Caki2 (cell line): ENCODE results near the gene DOCK2. TPM values are rescaled to one million over a fixed set of nuclear protein-coding genes. Genes with fewer than 3 reads are reported as not detected.
"Not testable (repeated sequence)": the region's sequence is repeated elsewhere in the genome, so short reads cannot be mapped to it uniquely, and the experiment has no call there.

Source experiments
- DNase-seq: peaks from one replicate; pipeline ENCODE4 v3.0.0-alpha.2; 2015; ENCODE audit warnings: low read depth
- in situ Hi-C: cut with HindIII; loops from 2 replicates; pipeline ENCODE4 v1.10.0; 2016; ENCODE audit warnings: low sequenced_read_pairs, low pct_unique_long_range_greater_than_20kb, mixed read lengths
- total RNA-seq: library from RNA; depleted of rRNA; stranded (reverse); fragments of >200 nt; shearing (Covaris generic); gene quantifications from 2 replicates; pipeline ENCODE4 v1.2.3, GENCODE V29; 2014; ENCODE audit warnings: low replicate concordance

The DOCK2 gene
- total RNA-seq, 1 experiment from 2014 or later, result 40.4 TPM

- no peak for DNase-seq
- in situ Hi-C loops, result no loop called here
Measured at GRCh38 chr5:169735913-169736312, 98.8 kb downstream of the DOCK2 start.

GRCh38 chr5:169736653-169737052 lies 99.6 kb downstream of the DOCK2 start:
- DNase-seq, result no peak
- in situ Hi-C loops, result no loop called here

DNA sequence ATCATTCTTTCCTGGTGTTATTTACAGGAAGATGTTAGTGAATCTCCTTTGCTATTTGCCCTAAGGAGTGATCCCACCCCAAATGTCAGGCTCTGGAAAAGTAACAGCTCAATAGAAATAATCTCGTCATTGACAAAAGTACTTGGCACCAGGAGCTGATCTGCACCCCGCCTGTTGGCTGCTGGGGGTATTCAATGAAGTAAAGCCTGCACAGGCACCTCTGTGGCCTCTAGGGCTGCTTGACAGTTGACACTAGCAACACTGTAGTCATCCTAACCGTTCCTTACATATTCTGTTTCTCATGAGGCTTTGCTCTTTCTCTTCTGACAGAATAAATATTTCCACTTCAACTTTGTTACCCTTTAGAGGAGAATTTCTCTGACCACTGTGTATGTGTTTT lies 103.4 kb downstream of the DOCK2 start:
- in situ Hi-C loops, result no loop called here
- no peak for DNase-seq

DNA sequence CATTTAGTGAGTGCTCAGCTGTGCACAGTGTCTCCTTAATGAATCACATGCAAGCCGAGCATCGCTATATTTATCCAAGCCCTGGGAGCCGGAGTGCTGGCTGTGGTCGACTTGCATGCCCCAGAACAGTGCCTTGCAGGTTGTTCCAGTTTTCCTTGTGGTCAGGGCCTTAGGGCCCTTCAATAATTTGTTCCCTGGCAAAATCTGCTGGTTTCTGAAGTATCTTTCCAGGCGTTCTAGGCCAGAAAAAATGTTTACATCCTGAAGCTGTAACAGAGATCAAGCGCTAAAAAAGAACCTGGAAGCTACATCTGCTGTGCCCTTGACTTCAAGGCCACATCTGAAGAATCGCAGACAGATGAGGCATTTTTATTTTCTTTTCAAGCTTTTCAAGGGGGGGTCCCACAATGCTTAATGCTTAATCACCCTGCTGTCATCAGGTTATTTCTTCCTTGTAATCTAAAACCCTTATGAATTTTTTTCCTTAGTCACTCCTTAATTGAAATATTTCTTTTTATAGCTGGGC lies 105.8 kb downstream of the DOCK2 start:
- in situ Hi-C loops, result no loop called here
- no peak for DNase-seq

- no peak for DNase-seq
- in situ Hi-C loops, result no loop called here
Measured at GRCh38 chr5:169744336-169744735, 107.3 kb downstream of the DOCK2 start.

DNA sequence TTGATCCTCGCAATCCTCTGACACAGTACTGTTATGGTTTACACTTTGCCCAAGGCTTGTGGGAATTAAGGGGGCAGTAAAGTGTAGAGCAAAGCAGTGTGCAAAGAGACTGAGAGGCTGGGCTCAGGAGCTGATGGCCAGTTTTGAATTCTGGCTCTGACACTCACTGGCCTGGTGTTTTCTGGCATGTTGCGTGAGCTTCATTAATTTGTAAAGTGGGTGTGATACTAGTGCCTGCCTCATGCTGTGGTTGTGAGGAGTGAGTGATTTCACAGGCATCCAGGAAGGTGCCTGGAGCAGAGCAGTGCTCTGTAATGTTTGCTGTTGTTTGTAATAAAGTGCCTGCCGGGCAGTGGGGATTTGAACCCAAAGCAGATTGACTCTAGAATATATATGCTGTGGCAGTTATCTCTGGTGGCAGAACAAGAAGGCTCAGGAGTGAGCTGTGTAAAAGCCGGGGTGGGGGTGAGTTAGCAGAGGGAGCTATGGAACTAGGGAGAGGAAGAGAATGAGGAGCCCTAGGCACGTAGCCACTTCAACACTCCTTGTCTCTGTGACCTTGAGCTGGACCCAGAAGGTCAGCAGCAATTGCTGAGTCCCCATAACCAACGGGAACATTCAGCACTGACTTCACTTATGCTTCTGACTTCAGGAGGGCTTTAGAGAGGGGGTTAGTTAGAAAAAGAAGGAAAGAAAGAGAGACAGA lies 108.5 kb downstream of the DOCK2 start:
- in situ Hi-C loops, result no loop called here
- DNase-seq, result no peak

- no peak for DNase-seq
- in situ Hi-C loops, result no loop called here
Measured at GRCh38 chr5:169746147-169746694, 109.1 kb downstream of the DOCK2 start.

DNA sequence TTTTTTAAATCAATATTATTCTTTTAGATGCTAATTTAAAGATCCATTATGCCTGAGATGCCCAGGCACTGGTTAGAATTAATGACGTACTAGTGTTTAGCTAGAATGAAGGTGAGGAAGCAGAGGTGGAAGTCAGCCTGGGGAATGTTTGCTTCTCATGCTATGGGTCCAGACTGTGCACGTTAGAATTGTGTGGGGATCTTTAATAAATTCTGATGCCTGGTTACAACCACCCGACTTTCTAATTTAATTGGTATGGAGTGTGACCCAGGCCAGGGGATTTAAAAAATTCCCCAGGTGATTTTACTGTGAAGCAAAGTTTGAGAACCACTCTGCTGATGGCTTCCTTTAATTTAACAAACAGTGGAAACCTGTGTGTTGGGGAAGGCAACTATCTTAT lies 111.1 kb downstream of the DOCK2 start:
- no peak for DNase-seq
- in situ Hi-C loops, result no loop called here

DNA sequence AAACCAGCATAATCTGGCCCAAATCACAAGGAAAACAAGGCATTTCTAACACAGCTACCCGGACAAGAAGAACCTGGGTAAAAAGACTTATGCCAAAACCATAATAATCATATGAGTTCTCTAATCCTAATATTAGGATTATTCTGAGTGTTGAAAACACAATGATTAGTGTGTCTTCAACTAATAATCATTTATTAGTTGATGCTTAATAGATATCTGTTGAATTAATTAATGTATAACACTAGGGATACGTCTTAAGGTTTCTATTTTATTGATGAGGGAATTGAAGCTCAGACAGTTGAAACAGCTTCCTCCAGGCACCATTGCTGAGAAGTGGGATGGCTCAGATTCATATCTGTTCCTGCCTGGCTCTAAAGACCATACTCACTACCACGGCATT lies 112.2 kb downstream of the DOCK2 start:
- in situ Hi-C loops, result no loop called here
- DNase-seq, result no peak

DNA sequence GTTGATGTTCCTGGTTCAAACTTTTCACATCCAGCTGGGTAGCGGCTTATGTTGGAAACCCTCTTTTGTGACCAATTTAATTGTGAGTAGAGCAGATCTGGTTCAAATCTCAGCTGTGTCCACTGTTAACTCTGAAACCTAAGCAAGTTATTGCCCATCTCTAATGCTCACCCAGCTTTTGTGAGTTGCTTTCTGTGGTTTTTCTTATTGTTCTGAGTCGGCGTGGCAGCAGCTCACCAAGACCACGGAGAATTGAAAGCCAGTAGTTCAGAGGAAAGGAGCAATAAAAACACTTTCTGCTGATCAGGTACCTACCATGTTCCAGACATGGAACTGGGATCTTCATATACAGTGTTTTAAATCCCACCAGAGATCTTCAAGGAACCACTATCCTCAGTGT lies 114.4 kb downstream of the DOCK2 start:
- in situ Hi-C loops, result no loop called here
- no peak for DNase-seq

GRCh38 chr5:169752566-169752965 lies 115.5 kb downstream of the DOCK2 start:
- in situ Hi-C loops, result not testable (repeated sequence)
- peak; percentile 55 for DNase-seq

- in situ Hi-C loops, result no loop called here
- DNase-seq, result no peak
Measured at GRCh38 chr5:169753795-169754194, 116.7 kb downstream of the DOCK2 start.

GRCh38 chr5:169754737-169755136 lies 117.7 kb downstream of the DOCK2 start:
- in situ Hi-C loops, result no loop called here
- no peak for DNase-seq

GRCh38 chr5:169756071-169756765 lies 119.1 kb downstream of the DOCK2 start:
- in situ Hi-C loops, result no loop called here
- DNase-seq, result no peak

- no peak for DNase-seq
- in situ Hi-C loops, result no loop called here
Measured at GRCh38 chr5:169757016-169757415, 119.9 kb downstream of the DOCK2 start.

DNA sequence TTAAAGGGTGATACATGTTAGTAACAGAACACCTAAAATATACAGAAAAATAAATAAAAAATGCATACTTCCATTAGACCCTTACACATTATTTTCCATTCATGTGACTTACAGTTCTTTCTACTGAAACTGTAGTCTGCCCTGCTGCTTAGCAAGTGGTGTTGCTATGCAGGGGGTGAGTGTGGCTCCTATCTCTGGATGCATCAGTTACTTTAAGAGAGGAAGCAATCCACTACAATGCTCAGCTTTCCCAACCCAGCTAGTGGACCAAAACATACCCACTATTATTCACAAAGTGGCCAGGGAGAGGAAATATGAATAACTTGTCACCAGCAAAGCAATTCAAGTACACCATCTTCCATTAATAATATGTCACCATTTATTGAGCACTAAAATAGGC lies 121.8 kb downstream of the DOCK2 start:
- DNase-seq, result no peak
- in situ Hi-C loops, result no loop called here

DNA sequence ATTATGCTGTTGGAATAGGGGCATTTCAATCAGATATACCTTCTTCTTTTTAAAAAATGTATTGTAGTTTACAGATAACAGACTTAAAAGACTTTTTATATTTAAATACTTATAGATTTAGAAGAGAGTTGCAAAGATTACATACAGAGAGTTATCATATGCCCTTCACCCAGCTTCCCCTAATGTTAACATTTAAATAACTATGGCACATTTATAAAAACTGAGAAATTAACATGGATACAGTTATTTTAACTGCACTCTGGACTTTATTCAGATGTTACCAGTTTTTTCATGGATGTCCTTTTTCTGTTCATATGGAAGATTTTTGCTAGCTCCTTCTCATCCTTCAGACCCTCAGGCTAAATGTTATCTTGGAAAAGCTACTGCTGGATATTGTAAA lies 123.2 kb downstream of the DOCK2 start:
- in situ Hi-C loops, result no loop called here
- DNase-seq, result no peak

GRCh38 chr5:169762338-169763095 lies 125.4 kb downstream of the DOCK2 start:
- peak; percentile 36 for DNase-seq
- in situ Hi-C loops, result no loop called here
